ENCODE data around the gene PCK1. TPM values are rescaled to one million over a fixed set of nuclear protein-coding genes. Genes with fewer than 3 reads are reported as not detected.

PCK1 gene
- total RNA-seq, 1 experiment from 2014 or later = not detected

- H3K4me2 ChIP-seq (ENCODE audit: low read length) = no peak overlapping the region
- no TSS peak for BruUV-seq (replicated peaks)
- peaks cover 24% of the 10 kb centered on the region for H3K27me3 ChIP-seq (ENCODE audit: low read length)
- ATAC-seq = no peak
- H4K20me1 ChIP-seq (ENCODE audit: low read length) = no peaks in the 10 kb centered on the region
- no peaks in the 10 kb centered on the region for H3K79me2 ChIP-seq (ENCODE audit: low read length)
- no peaks in the 10 kb centered on the region for H3K36me3 ChIP-seq (ENCODE audit: low read depth, low read length)
- no peak overlapping the region for H3K9ac ChIP-seq (ENCODE audit: low read length)
- no peaks in the 10 kb centered on the region for H3K9me2 ChIP-seq (replicated peaks; ENCODE audit: low read length)
- DNase-seq = no peak
- ChIA-PET POLR2A (ENCODE audit: unreplicated experiment) (no interaction called here), CTCF (no interaction called here)
- no peaks in the 10 kb centered on the region for H3F3A ChIP-seq (ENCODE audit: low read length, unreplicated experiment)
- TF ChIP-seq, protein P1, sequence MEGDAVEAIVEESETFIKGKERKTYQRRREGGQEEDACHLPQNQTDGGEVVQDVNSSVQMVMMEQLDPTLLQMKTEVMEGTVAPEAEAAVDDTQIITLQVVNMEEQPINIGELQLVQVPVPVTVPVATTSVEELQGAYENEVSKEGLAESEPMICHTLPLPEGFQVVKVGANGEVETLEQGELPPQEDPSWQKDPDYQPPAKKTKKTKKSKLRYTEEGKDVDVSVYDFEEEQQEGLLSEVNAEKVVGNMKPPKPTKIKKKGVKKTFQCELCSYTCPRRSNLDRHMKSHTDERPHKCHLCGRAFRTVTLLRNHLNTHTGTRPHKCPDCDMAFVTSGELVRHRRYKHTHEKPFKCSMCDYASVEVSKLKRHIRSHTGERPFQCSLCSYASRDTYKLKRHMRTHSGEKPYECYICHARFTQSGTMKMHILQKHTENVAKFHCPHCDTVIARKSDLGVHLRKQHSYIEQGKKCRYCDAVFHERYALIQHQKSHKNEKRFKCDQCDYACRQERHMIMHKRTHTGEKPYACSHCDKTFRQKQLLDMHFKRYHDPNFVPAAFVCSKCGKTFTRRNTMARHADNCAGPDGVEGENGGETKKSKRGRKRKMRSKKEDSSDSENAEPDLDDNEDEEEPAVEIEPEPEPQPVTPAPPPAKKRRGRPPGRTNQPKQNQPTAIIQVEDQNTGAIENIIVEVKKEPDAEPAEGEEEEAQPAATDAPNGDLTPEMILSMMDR (conservative IDR thresholded peaks at IDR 0.05; ENCODE audit: low read depth, low read length) = no peak
- TF ChIP-seq EZH2 (IDR thresholded peaks at IDR 0.05; ENCODE audit: low read length, unreplicated experiment) (no peak), EZH2phosphoT487 (IDR thresholded peaks at IDR 0.05; ENCODE audit: borderline replicate concordance, low read length) (no peak)
- H3K9me3 ChIP-seq (ENCODE audit: low read length) = no peaks in the 10 kb centered on the region
- intact Hi-C loops (cut with micrococcal nuclease) = no loop called here
- H3K4me3 ChIP-seq (ENCODE audit: low read length) = no peak overlapping the region
- H3K4me1 ChIP-seq (ENCODE audit: insufficient read depth, low read length) = no peaks in the 10 kb centered on the region
- H3K27ac ChIP-seq (ENCODE audit: low read length) = no peak overlapping the region
- no peak overlapping the region for H2AFZ ChIP-seq (ENCODE audit: low read length)
Observed at GRCh38 chr20:57532104-57532503, 28.8 kb upstream of the PCK1 start.

DNA sequence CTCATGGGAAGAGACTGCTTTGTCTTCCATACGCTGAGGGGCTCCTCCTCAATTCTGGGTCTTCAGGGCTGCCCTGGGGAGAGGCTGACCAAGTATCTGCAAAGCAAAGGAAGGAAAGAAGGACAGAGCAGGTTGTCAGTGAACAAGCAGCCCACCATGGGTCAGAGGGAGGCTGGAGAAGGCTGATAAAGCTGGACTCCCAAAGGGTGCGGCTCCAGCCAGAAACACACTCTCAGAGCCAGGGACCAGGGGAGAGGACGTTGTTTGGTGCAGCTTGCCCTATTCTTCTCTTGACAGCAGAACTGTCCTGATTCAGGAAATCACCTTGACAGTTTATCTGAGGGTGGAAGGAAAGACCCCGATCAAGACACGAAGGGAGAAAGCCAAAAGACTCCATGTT lies 25.6 kb upstream of the PCK1 start:
- Histone ChIP-seq H3F3A (ENCODE audit: low read length, unreplicated experiment) (no peaks in the 10 kb centered on the region), H3K9me3 (ENCODE audit: low read length) (no peaks in the 10 kb centered on the region), H3K4me1 (ENCODE audit: insufficient read depth, low read length) (no peaks in the 10 kb centered on the region), H3K4me2 (ENCODE audit: low read length) (no peak overlapping the region), H3K27ac (ENCODE audit: low read length) (no peak overlapping the region), H2AFZ (ENCODE audit: low read length) (no peak overlapping the region), H4K20me1 (ENCODE audit: low read length) (no peaks in the 10 kb centered on the region), H3K36me3 (ENCODE audit: low read depth, low read length) (no peaks in the 10 kb centered on the region), H3K27me3 (ENCODE audit: low read length) (peaks cover 51% of the 10 kb centered on the region), H3K79me2 (ENCODE audit: low read length) (no peaks in the 10 kb centered on the region), H3K9me2 (replicated peaks; ENCODE audit: low read length) (no peaks in the 10 kb centered on the region), H3K4me3 (ENCODE audit: low read length) (no peak overlapping the region), H3K9ac (ENCODE audit: low read length) (no peak overlapping the region)
- intact Hi-C loops (cut with micrococcal nuclease) = no loop called here
- POLR2A ChIA-PET (ENCODE audit: unreplicated experiment) = no interaction called here
- no peak for TF ChIP-seq EZH2phosphoT487 (IDR thresholded peaks at IDR 0.05; ENCODE audit: borderline replicate concordance, low read length)
- no peak for TF ChIP-seq EZH2 (IDR thresholded peaks at IDR 0.05; ENCODE audit: low read length, unreplicated experiment)
- TF ChIP-seq, protein P1 (conservative IDR thresholded peaks at IDR 0.05; ENCODE audit: low read depth, low read length) = no peak
- no peak for DNase-seq
- no TSS peak for BruUV-seq (replicated peaks)
- CTCF ChIA-PET = no interaction called here
- ATAC-seq = no peak

DNA sequence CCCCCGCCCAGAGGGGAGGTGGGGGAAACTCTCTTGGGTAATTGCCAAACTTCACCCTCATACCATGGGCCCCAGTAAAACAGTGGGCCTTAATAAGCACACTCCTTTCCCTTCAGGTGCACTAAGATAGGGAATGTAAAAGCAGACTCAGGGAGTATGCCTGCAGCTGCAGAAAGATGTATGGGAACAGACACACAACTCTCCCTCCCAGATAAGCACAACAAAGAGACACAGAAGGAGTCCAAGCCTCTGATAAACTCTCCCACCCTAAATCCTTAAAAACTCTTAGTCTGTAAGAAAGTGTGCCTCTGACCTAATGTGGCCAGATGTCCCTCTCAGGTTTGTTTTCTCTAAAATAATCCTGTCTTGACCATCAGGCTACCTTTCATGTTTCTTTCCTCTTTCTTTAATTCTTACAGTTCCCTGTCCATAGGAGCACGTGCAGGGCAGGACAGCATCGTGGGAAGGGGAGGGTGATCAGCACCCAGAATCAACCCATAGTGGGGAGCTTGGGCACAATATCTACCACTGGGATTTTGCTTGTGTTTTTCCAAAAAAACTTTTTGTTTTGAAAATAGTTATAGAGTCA lies 24.7 kb upstream of the PCK1 start:
- H2AFZ ChIP-seq (ENCODE audit: low read length) = no peak overlapping the region
- no peak overlapping the region for H3K27ac ChIP-seq (ENCODE audit: low read length)
- H3K4me3 ChIP-seq (ENCODE audit: low read length) = no peak overlapping the region
- H3K9me2 ChIP-seq (replicated peaks; ENCODE audit: low read length) = no peaks in the 10 kb centered on the region
- no peaks in the 10 kb centered on the region for H3F3A ChIP-seq (ENCODE audit: low read length, unreplicated experiment)
- no peak for ATAC-seq
- no peaks in the 10 kb centered on the region for H4K20me1 ChIP-seq (ENCODE audit: low read length)
- BruUV-seq (replicated peaks) = no TSS peak
- POLR2A ChIA-PET (ENCODE audit: unreplicated experiment) = no interaction called here
- H3K4me2 ChIP-seq (ENCODE audit: low read length) = no peak overlapping the region
- H3K9me3 ChIP-seq (ENCODE audit: low read length) = no peaks in the 10 kb centered on the region
- no peaks in the 10 kb centered on the region for H3K4me1 ChIP-seq (ENCODE audit: insufficient read depth, low read length)
- TF ChIP-seq, protein P1 (conservative IDR thresholded peaks at IDR 0.05; ENCODE audit: low read depth, low read length) = no peak
- TF ChIP-seq EZH2 (IDR thresholded peaks at IDR 0.05; ENCODE audit: low read length, unreplicated experiment) = no peak
- TF ChIP-seq EZH2phosphoT487 (IDR thresholded peaks at IDR 0.05; ENCODE audit: borderline replicate concordance, low read length) = no peak
- H3K9ac ChIP-seq (ENCODE audit: low read length) = no peak overlapping the region
- DNase-seq = no peak
- peaks cover 57% of the 10 kb centered on the region for H3K27me3 ChIP-seq (ENCODE audit: low read length)
- CTCF ChIA-PET = no interaction called here
- no peaks in the 10 kb centered on the region for H3K79me2 ChIP-seq (ENCODE audit: low read length)
- H3K36me3 ChIP-seq (ENCODE audit: low read depth, low read length) = no peaks in the 10 kb centered on the region
- intact Hi-C loops (cut with micrococcal nuclease) = no loop called here
